Activated CD4-positive, alpha-beta T cell treated with anti-CD3 and anti-CD28 coated beads for 24 hours (primary cell): Measurements from ENCODE around the gene PGLYRP4.

Experiments used
- DNase-seq, 2 donors: peaks; one replicate each; pipeline ENCODE4 v3.0.0-alpha.2; 2020; ENCODE audit warnings: low read depth in 2 of 2

Gene PGLYRP4, protein sequence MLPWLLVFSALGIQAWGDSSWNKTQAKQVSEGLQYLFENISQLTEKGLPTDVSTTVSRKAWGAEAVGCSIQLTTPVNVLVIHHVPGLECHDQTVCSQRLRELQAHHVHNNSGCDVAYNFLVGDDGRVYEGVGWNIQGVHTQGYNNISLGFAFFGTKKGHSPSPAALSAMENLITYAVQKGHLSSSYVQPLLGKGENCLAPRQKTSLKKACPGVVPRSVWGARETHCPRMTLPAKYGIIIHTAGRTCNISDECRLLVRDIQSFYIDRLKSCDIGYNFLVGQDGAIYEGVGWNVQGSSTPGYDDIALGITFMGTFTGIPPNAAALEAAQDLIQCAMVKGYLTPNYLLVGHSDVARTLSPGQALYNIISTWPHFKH

DNA sequence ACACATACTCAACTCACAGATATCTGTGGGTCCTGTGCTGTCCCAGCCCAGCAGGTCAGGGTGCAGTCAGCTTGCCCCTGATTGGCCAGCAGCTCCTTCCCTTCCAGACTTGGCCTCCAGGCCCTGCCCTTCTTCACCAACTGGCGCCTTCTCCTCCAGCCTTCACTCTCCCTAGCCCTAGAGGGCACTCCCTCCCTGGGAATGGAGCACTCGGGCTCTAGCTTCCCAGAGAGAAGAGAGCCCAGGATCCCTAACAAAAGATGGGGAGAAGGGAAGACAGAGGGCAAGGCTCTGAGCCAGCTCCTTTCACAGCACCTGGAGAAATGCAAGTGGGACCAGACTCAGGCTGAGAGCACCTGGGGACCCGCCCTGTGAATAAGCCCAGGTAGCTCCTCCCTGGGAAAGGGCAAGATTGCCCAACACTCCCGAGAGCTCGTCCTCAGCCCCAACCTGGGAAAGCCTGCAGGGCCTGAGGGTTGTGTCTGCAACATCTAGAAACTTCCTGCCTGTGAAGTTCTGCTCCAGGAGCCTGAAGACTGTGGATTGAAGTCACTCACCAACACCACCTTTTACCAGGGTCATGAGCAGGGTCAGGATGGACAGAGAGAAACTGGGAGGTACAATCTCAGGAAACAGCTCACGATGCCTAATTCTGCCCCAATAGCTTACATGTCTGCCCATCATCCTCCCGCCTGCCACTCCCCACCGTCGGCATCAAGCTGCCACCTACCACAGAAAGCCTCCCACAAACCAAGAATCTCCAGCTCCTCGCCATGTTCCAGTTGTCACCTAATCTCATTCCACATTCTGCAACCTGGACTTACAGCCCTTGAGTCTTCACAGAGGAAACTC is at the start of gene PGLYRP4:
PGLYRP4 (minus strand) TSS at position 331 of the 852 bp plus-strand sequence. CDS start 909 bp downstream, outside the sequence.
- DNase-seq: no peak

DNA sequence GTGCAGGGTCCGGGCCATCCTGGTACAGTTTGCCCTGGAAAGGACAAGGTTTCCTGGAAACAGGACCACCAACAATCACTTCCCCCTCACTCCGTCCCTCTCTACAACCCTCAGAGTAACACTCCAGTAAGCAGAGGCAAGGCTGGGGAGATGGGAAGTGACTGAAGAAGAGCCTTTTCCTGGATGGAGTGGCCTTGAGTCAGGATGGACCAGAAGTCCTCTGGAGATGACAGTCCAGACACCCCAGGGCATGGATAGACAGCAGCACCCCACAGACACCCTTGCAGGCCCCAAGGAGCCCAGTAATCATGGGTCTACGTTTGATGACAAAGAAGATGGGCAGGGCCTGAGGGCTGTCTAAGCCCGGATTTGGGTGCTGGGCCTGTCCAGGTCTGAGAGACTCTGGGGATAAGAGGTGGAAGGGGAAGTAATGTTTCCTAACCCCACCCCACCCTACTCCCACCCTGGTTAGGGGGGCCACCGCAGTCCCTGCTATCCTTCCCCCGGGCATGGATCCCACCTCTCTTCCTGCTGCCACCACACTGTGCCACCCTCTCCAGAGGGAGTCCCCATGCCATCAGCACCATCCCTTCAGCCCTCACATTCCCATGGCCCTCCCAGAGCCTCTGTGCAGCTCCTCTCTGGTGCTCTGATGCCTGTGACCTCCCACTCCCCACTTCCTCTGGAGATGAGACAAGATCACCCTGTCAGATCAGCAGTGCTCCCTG is 49.4 kb upstream of the PGLYRP4 start:
- no peak for DNase-seq

DNA sequence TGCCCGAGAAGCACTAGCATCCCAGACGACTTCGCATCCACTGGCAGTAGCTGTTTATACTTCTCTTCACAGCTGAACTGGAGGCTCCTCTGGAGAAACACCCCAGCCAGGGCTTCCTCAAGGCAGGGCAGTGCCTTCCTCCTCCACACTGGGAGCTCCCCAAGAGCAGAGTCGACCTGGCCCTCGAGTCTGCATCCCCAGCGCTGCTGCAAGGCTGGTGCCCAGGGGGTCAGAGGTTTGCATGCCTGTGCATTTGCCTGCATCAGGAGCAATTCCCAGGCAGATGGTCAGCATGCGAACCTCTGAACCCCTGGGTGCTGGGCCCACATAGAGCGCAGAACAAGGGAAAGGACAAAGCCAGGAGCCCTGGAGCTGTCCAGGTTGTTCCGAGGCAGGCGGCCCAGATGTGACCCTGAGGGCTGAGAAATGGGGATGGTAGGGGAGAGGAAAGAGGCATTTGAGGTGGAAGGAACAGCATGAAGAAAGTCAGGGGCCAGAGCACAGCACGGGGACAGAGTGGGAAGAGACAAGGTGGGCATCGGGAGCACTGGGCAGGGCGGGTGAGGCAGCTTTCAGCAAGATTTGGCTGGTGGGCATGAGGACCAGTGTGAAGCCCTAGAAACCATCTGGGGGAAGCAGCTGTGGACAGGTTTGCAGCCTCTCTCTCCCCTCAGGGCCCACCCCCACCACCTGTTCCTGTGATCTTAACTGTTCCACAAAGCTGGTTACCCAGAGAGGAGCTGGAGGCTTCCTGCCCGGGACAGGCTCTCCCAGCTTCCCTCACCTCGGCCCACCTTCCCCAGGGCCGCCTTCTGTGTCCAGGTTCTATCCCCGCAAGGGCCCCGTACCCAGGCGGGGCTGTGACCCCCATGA is 48.6 kb upstream of the PGLYRP4 start:
- no peak for DNase-seq

DNA sequence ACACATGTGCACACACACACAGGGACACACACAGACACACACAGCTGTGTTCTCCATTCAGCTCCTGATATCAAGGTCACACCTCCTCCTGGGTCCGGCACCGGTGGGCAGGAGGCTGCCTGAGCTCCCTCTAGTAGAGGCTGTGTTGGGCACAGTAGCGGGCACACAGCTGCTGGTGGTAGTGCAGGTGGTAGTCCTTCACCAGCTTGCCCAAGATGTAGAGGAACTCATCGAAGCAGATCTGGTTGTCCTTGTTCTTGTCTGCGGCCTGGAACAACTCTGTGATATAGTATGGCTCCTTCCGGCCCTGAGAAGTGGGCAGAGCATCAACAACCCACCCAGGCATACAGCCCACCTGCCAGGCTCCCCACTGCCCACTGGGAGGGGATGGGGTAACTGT is 47.8 kb upstream of the PGLYRP4 start:
- no peak for DNase-seq

DNA sequence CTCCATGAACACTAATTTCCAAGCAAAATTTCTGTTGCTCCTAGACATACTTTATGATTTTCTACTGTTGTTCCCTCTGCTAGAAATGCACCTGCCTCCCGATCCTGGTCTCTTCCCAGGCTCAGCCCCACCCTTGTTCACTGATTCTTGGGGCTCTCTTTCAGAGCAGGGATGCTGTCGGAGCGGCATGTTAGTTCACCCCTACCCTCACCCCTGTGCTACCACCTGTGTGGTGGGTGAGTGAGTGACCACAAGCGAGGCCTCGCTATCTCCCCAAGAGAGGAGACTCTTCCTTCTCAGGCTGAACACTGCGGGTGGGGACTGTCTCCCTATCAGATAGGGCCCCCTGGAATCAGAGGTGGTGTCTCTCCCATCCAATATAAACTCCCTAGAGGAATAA is 47.1 kb upstream of the PGLYRP4 start:
- DNase-seq: no peak

DNA sequence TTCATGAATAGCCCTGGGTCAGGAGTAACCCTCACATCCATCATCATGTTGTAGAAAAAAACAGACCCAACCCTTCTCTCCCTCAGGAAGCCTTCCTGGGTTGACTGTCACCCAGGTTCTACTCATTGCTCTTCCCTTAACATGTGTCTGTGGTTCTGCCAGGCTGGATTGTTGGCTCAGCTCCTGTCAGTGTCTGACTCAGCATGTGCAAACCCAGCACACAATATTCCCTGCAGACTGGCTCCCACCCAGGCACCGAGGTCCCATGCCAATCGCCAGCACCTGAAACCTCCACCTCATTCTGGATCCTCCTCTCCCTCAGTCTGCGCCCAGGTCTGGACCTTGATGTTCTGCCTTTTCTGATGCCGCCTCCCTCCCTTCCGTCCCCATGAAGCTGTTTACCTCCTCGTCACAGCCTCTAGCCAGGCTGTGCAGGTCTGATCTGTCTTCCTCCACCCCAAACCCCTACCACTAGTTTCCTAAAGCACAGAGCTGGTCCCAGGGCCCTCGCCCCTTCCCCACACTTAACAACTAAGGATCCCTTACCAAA is 46.6 kb upstream of the PGLYRP4 start:
- DNase-seq: no peak

DNA sequence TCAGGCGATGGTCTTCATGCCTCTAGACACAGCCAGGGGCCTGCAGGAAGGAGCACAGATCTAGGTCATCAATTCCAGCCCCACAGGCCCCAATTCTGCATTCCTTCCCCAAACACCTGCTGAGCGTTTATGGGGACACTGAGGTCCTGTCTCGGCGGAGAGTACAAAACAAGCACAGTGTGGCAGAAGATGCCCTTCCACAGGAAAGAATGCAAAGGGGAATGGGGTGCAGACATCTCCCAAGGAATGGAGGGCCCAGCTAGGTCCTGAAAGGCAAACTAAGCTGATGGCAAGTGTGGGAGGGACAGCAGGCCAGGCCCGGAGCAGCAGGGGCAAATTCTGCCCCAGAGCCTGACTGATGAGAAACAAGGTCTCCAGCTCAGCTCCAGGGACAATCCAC is 45.8 kb upstream of the PGLYRP4 start:
- no peak for DNase-seq

DNA sequence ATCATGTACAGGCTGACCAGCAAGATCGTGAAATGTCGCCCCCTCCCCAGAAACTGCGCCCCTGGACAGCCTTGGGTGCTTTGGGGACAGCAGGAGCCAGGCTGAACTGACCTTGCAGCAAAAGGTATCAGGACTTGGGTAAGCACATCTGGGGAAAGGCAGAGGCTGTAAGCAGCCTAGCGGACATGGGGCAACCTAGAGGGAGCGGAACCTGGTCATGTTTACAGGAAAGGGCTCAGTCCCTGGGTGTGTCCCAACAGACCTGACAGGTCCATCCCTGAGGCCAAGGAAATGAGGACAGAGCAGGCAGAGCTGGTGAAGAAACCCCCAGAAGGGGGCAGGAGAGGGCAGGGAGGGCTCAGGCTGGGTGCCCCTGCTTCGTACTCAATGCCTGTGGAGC is 45.3 kb upstream of the PGLYRP4 start:
- DNase-seq: no peak

DNA sequence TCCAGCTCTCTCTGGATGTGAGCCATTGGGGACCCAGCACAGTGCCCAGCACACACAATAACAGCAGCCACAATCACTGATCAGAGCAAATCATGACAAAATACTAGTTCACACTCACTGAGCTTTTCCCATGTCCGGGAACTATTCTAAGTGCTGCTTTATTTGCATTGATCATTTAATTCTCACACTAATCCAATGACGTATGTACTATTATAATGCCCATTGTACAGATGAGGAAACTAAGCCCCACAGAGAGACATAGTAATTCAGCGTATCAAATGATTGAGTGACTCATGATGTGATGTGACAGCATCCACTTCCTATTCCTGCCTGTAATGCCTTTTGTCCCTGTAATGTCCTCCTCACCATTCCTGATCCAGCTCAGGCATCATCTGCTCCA is 44.2 kb upstream of the PGLYRP4 start:
- DNase-seq: no peak

DNA sequence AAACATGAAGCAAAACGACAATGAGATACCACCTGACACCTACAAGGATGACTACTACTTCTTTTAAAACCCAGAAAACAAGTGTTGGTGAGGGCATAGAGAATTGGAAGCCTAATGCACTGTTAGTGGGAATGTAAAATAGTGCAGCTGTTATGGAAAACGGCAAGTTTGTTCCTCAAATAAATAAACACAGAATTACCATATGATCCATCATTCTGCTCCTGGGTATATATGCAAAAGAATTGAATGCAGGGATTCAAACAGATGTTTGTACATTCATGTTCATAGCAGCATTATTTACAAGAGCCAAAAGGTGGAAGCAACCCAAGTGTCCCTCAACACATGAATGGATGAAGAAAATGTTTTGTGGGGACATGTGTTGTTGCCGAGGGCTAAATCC is 43.6 kb upstream of the PGLYRP4 start:
- DNase-seq: no peak

DNA sequence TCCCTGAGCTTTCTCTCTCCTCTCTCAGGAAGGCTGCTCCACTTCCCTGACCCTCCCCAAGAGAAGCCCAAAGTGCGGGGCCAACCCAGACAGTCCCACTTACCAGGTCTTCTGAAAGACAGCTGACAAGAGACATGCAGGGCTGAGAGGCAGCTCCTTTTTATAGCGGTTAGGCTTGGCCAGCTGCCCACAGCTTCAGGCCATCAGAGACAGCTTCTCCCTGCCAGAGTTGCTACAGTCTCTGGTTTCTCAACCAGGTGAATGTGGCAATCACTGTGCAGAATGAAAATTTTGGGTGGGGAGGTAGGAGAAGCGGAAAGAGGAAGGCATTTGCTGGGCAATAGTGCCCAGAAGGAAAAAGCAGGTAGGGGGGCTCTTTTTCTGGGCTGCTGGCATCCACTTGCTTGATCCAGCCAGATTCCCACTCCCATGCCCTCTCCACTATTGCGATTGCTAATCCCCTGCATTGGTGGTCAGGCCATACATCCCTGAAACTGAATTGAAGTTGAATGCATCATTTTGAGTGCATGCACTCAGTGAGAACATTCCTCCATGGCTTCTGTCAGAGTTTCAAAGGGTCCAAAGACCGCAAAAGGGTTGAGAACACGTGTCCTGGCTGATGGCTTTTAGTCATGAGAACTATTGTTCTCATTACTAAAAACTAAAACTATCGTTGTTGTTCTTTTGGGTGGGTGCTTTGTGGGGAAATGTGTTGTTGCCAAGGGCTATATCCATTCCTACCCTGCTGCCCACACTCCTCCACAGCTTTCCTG is 42.5 kb upstream of the PGLYRP4 start, which contains the start of gene S100A8:
S100A8 (minus strand) TSS at position 136 of the 773 bp plus-strand sequence. CDS start 538 bp downstream, outside the sequence.
- DNase-seq: no peak

DNA sequence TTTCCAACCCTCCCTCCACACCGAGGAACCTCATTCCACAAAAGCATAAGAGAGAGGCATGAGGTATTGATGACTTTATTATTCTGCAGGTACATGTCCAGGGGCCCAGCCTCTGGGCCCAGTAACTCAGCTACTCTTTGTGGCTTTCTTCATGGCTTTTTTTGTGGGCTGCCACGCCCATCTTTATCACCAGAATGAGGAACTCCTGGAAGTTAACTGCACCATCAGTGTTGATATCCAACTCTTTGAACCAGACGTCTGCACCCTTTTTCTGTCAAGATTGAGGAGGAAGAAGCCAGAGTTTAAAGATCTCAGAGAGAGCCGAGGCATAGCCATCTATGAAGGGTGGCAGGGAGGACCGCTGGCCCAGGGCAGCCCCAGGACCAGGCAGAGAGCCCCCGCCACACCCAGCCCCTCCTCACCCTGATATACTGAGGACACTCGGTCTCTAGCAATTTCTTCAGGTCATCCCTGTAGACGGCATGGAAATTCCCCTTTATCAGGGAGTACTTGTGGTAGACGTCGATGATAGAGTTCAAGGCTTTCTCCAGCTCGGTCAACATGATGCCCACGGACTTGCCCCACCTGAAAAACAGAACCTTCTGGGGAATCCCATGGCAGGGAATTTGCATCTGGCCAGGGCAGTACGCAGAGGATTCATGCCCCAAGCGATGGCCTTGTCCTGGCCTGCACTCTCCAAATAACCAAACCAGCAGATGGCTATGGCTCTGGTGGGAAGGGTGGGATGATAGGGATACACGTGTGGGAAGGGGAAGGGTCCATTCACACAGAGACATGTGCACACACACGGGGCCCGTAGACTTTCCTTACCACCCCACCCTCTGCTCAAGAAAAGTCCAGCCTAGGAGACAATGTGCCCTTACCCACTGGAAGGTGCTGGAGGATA is 41.6 kb upstream of the PGLYRP4 start:
- no peak for DNase-seq

DNA sequence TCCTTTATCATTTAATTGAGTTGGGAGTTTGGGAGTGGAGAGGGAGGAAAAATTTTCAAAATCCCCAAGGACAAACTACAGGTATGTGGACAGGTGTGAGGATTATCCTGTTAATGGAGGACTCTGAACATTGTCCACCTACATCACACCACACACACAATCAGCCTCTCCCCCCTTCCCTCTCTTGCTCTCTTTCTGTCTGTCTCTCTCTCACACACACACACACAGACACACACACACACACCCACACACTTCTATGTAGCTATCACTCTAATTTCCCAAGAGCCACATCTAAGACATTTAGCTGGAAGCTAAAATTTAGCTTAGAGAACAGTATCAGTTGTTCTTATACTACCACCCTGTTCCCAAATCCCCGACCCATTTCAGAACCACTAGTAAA is 40.8 kb upstream of the PGLYRP4 start:
- no peak for DNase-seq

DNA sequence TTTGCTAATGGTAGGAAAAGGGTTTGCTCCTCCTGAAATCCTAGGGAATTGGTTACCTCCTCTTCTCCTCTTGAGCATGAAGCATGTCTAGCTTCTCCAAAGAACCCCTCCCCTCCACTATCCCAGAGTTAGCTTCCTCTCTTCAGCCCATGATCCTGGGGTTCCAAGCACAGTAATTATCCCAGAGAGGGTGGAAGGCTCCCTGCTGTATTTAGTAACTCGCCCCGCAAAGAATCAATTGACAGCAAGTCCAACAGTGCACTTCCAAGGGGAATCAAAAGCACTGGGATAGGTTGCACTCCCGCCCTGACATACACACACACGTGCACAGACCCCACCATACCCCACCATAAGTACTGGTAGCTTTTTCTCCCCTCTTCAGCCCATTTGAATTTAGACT is 39.1 kb upstream of the PGLYRP4 start:
- DNase-seq: no peak

DNA sequence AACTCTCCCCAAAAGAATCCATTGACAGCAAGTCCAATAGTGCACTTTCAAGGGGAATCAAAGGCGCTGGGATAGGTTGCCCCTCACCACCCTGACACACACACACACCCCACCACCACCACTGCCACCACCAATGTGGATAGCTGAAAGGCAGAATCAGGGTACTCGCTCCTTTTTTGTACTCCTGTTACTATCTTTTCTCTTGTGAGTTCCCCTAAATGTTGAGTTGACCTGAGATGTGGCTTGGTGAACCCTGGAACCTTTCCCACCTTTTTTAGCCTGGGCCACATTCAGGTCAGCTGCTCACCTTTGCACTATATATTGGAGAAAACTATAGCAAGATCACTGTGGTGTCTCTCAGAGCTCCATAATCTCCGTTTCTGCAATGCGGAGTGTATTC is 38.4 kb upstream of the PGLYRP4 start:
- no peak for DNase-seq

DNA sequence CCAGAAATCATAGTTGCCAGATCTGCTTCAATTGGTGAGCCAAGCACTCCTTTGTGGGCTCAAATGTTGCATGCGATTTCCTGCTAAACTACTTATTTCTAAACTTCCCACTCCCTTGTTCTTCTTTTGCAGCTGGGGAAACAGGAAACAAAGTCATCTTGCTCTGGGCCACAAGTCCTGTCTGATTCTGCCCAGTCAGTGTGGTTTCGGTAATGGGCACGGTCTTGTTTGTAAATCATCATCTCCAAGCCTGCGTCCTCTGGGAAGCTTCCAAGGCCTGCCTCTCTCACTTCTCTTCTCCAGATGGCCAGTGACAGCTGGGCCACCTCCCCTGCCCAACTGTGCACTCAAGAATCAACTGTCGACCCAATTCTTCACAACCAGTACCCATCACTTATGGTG is 37.9 kb upstream of the PGLYRP4 start:
- DNase-seq: no peak

DNA sequence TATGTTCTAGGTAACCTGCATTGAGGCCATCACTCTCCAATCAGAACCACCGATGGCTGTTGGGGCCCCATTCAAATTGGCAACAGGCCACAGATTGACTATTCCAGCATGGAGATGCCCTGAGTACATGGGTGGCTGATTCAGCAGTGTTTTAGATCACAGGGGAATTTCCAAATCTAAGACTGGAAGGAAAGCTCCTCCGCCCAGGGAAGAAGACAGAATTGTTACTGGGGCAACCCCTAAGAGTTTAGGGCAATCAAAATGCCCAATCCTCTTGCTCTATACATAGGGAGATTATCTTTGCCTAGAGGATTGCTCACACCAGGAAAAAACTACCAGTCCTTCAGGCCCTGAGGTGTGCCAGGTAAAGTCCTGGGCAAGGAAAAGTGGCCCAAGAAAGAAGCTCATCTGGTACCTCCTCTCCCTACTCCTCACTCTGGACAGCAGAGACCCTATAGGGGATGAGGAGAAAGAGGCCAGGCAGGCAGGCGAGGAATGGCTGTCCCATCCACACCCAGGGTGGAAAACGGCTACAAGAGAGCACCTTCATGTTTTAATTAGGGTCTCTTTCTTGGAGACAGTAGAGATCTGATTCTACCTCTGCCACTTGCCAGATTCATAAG is 36.4 kb upstream of the PGLYRP4 start:
- DNase-seq: no peak

DNA sequence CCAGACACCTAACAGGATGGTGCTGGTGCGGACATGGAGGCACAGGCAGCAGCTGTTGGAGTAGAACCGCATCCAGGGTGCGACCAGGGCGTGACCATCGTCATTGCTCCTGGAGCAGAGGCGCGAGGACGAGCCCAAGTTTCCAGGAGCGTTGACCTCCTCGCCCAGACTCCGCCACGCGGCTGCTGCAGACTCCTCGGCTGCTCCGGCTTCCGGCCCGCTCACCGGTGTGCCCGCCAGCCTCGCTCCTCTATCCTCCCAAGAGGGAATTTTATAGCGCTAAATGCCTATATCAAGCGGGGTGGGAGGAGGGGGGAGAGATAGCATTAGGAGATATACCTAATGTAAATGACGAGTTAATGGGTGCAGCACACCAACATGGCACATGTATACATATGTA is 32.1 kb upstream of the PGLYRP4 start:
- DNase-seq: no peak

DNA sequence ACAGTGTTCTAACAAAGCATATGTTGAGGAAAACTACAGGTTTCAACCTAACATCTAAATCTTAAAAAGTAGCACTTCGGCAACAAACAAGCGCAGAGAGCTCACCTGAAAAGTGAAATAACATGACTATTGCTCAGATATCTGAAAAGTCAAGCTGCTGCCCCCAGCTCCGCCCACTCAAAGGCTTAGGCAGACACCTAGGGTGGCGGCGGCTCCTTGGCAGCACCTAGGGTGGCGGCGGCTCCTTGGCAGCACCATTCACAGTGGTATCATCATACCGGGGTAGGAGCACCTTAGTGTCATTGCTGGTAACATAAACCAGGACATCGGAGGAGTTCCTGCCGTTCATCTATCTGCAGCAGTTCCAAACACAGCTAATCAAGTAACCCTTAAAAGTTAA is 30.9 kb upstream of the PGLYRP4 start:
- DNase-seq: no peak
